Osteoblast (primary cell): ENCODE data around the gene TESK2. TPM values are rescaled to one million over a fixed set of nuclear protein-coding genes. Genes with fewer than 3 reads are reported as not detected.

Source experiments
- DNase-seq: peaks from one replicate; pipeline ENCODE4 v3.0.0; 2011; ENCODE audit warnings: low spot score, mixed read lengths; ENCODE audit not compliant: insufficient read length; ENCODE audit errors: missing footprints
- H2AFZ ChIP-seq: 2 replicates; pipeline ENCODE4 v1.6.0; 2011; ENCODE audit warnings: mild to moderate bottlenecking, low read length
- H3K27ac ChIP-seq: 2 replicates; pipeline ENCODE4 v1.5.1; 2011; ENCODE audit warnings: mild to moderate bottlenecking, low read depth, low read length, moderate library complexity
- H3K27me3 ChIP-seq: 2 replicates; pipeline ENCODE4 v1.6.0; 2012; ENCODE audit warnings: mild to moderate bottlenecking, control low read depth, inconsistent platforms, low read length, moderate library complexity; ENCODE audit not compliant: insufficient read depth
- H3K36me3 ChIP-seq: 2 replicates; pipeline ENCODE4 v1.5.1; 2011; ENCODE audit warnings: mild to moderate bottlenecking, low read length, control low read depth, moderate library complexity; ENCODE audit not compliant: insufficient read depth
- H3K4me1 ChIP-seq: 2 replicates; pipeline ENCODE4 v1.5.1; 2011; ENCODE audit warnings: mild to moderate bottlenecking, low read length, control low read depth, moderate library complexity; ENCODE audit not compliant: insufficient read depth
- H3K4me2 ChIP-seq: 2 replicates; pipeline ENCODE4 v1.6.0; 2011; ENCODE audit warnings: mild to moderate bottlenecking, low read length; ENCODE audit not compliant: insufficient read depth
- H3K4me3 ChIP-seq: fragments of 200-600 bp; sonication (generic); 3 replicates; pipeline ENCODE4 v1.5.1; 2012; ENCODE audit warnings: mild to moderate bottlenecking, low read length, inconsistent platforms; ENCODE audit not compliant: insufficient read depth
- H3K79me2 ChIP-seq: 2 replicates; pipeline ENCODE4 v1.6.0; 2012; ENCODE audit warnings: mild to moderate bottlenecking, low read length, control low read depth, inconsistent platforms; ENCODE audit not compliant: insufficient read depth
- H3K9me3 ChIP-seq: 2 replicates; pipeline ENCODE4 v1.5.1; 2011; ENCODE audit warnings: low read depth, low read length, control low read depth
- H4K20me1 ChIP-seq: 2 replicates; pipeline ENCODE4 v1.6.0; 2012; ENCODE audit warnings: mild to moderate bottlenecking, low read length, control low read depth; ENCODE audit not compliant: insufficient read depth
- total RNA-seq: library from RNA; depleted of rRNA; stranded (reverse); fragments of >200 nt; gene quantifications from 2 replicates; pipeline ENCODE4 v1.2.3, GENCODE V29; 2012
- TF ChIP-seq, protein P1 (sequence below): IDR thresholded peaks from 2 replicates; pipeline ENCODE4 v1.5.1; 2011; ENCODE audit warnings: mild to moderate bottlenecking, low read depth, low read length, moderate library complexity; ENCODE audit errors: extremely low read depth

TESK2 gene
- total RNA-seq, 1 donor = 5.4 TPM

DNA sequence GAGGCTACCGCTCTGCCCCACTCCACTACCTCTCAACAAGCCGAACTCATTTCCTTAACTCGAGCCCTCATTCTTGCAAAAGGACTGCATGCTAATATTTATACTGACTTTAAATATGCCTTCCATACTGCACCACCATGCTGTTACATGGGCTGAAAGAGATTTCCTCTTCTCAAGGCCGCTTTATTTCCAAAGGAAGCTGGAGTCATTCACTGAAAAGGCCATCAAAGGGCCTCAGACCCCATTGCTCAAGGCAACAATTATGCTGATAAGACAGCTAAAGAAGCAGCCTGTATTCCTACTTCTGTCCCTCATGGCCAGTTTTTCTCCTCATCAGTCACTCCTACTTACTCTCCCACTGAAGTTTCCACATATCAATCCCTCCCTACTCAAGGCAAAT lies 171.2 kb downstream of the TESK2 start:
- no peak overlapping the region for H3K27ac ChIP-seq
- DNase-seq = no peak
- H3K36me3 ChIP-seq = no peaks in the 10 kb centered on the region
- no peak overlapping the region for H3K4me2 ChIP-seq
- H4K20me1 ChIP-seq = no peaks in the 10 kb centered on the region
- H3K4me1 ChIP-seq = no peaks in the 10 kb centered on the region
- no peaks in the 10 kb centered on the region for H3K9me3 ChIP-seq
- H3K79me2 ChIP-seq = no peaks in the 10 kb centered on the region
- peaks cover 4% of the 10 kb centered on the region for H3K27me3 ChIP-seq
- no peak overlapping the region for H3K4me3 ChIP-seq
- TF ChIP-seq, protein P1, sequence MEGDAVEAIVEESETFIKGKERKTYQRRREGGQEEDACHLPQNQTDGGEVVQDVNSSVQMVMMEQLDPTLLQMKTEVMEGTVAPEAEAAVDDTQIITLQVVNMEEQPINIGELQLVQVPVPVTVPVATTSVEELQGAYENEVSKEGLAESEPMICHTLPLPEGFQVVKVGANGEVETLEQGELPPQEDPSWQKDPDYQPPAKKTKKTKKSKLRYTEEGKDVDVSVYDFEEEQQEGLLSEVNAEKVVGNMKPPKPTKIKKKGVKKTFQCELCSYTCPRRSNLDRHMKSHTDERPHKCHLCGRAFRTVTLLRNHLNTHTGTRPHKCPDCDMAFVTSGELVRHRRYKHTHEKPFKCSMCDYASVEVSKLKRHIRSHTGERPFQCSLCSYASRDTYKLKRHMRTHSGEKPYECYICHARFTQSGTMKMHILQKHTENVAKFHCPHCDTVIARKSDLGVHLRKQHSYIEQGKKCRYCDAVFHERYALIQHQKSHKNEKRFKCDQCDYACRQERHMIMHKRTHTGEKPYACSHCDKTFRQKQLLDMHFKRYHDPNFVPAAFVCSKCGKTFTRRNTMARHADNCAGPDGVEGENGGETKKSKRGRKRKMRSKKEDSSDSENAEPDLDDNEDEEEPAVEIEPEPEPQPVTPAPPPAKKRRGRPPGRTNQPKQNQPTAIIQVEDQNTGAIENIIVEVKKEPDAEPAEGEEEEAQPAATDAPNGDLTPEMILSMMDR = no peak
- no peak overlapping the region for H2AFZ ChIP-seq

DNA sequence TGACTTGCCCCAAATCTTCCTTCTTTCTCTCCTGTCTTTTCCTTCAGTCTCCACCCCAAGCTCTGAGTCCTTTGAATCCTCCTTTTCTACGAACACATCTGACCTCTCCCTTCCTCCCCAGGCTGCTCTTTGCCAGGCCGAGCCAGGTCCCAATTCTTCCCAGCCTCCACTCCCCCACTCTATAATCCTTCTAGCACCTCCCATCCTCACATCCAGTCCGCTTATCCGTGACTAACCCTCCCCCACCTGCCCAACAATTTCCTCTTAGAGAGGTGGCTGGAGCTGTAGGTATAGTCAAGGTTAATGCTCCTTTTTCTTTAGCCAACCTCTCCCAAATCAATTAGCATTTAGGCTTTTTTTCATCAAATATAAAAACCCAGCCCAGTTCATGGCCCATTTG lies 173.8 kb downstream of the TESK2 start:
- Histone ChIP-seq H2AFZ (no peak overlapping the region), H3K79me2 (no peaks in the 10 kb centered on the region), H3K4me1 (no peaks in the 10 kb centered on the region), H3K4me2 (no peak overlapping the region), H3K9me3 (no peaks in the 10 kb centered on the region), H4K20me1 (no peaks in the 10 kb centered on the region), H3K27me3 (peaks cover 4% of the 10 kb centered on the region), H3K36me3 (no peaks in the 10 kb centered on the region), H3K4me3 (no peak overlapping the region), H3K27ac (no peak overlapping the region)
- TF ChIP-seq, protein P1 = no peak
- DNase-seq = no peak

DNA sequence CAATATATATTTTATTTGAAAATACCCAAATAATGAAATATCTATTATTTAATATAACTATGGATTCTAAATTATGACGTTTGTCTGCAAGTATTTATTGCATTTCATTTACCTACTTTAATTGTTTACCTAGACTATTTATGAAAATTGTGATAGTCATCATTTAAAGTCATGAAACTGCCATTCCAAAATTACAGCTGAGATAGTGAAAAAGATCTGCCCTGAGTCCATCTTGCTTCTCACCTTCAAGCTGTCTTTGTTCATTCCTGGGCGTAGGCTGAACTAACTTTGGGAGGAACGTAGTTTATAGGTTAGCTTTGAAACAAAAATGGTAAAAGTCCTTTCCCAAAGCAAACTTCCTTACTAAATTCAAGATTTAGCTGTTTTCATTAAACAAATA lies 176.7 kb downstream of the TESK2 start:
- Histone ChIP-seq H3K4me1 (no peaks in the 10 kb centered on the region), H3K9me3 (no peaks in the 10 kb centered on the region), H2AFZ (no peak overlapping the region), H3K4me2 (no peak overlapping the region), H4K20me1 (no peaks in the 10 kb centered on the region), H3K27me3 (peaks cover 4% of the 10 kb centered on the region), H3K79me2 (no peaks in the 10 kb centered on the region), H3K36me3 (no peaks in the 10 kb centered on the region), H3K4me3 (no peak overlapping the region), H3K27ac (no peak overlapping the region)
- TF ChIP-seq, protein P1 = no peak
- no peak for DNase-seq

DNA sequence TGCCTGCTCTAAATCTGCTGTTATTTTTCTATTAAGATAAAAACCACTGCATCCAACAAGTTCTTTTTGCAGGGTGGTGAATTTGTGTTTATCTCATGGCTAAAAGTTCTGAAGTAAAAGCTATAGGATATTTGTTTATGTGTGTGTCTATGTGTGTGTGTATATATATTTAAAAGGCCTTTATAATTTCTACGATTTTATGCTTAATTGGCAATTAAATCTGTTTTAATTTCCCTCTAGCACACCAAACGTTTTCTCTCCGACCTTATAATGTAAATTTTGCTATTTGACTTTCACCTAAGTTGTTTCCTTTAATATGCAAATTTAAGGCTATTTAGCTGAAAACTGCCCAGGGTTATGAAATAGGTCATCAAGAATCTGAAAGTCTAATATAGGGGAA lies 184.1 kb downstream of the TESK2 start:
- Histone ChIP-seq H3K4me1 (peaks cover 11% of the 10 kb centered on the region), H3K36me3 (no peaks in the 10 kb centered on the region), H3K4me2 (no peak overlapping the region), H3K27me3 (no peaks in the 10 kb centered on the region), H3K9me3 (no peaks in the 10 kb centered on the region), H3K4me3 (no peak overlapping the region), H2AFZ (peak overlapping the region; percentile 75), H3K79me2 (no peaks in the 10 kb centered on the region), H3K27ac (no peak overlapping the region), H4K20me1 (no peaks in the 10 kb centered on the region)
- no peak for DNase-seq
- TF ChIP-seq, protein P1 = no peak
